Astrocyte (in vitro differentiated cells and primary cell): ENCODE data around the gene CARD11.

ENCODE experiments used
- EZH2 ChIP-seq: IDR thresholded peaks from 2 replicates; pipeline ENCODE4 v1.6.1; 2012; ENCODE audit warnings: mild to moderate bottlenecking, low read length, inconsistent platforms; ENCODE audit not compliant: insufficient read depth
- TF ChIP-seq, protein P1 (sequence below): IDR thresholded peaks from 2 replicates; pipeline ENCODE4 v1.5.1; 2011; ENCODE audit warnings: low read depth, mild to moderate bottlenecking, inconsistent platforms, low read length, moderate library complexity; ENCODE audit not compliant: insufficient read depth

DNA sequence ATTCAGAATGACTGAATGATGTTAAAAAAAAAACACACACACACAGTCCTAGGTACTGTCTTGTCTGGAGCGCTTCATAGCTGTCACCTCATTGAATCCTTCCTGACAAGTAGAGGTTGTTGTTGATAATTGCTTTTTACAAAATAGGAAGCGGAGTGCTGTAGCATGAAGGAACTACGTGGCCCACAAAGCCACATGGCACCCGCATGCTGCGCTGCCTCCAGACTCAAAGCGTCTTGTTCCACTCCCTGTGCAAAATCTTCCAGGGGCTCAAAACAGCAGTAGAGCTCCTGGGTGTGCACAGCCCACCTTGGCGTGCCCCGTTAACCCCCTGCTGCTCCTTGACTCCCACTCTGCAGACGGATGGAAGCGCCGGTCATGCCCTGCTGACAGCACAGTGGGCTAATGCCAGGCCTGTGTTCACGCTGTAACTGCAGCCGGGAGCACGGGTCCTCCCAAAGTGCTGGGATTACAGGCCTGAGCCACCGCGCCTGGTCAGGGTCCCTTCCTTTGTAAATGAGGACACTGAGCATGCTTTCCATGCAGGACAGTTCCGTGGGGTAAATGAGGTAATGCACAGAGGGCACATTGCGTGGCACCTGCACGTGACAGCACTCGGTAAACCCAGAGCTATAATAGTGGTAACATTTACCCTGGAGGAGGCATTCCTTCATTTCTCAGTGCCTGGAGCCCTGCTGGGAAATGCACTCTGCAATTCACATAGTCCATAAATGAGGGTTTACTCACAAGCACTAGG lies 108.5 kb downstream of the CARD11 start:
- TF ChIP-seq, protein P1, sequence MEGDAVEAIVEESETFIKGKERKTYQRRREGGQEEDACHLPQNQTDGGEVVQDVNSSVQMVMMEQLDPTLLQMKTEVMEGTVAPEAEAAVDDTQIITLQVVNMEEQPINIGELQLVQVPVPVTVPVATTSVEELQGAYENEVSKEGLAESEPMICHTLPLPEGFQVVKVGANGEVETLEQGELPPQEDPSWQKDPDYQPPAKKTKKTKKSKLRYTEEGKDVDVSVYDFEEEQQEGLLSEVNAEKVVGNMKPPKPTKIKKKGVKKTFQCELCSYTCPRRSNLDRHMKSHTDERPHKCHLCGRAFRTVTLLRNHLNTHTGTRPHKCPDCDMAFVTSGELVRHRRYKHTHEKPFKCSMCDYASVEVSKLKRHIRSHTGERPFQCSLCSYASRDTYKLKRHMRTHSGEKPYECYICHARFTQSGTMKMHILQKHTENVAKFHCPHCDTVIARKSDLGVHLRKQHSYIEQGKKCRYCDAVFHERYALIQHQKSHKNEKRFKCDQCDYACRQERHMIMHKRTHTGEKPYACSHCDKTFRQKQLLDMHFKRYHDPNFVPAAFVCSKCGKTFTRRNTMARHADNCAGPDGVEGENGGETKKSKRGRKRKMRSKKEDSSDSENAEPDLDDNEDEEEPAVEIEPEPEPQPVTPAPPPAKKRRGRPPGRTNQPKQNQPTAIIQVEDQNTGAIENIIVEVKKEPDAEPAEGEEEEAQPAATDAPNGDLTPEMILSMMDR, result no peak
- no peak for TF ChIP-seq EZH2
